Right ventricle myocardium inferior (tissue), 1 donor: ENCODE data around the gene MPEG1. TPM values are rescaled to one million over a fixed set of nuclear protein-coding genes. Genes with fewer than 3 reads are reported as not detected.
A peak's percentile ranks its signal among the peaks of the same experiment; 100 is the strongest.

Experiments used
- ATAC-seq: fragments of 200-7000 bp; cut with Tn5 transposase; one replicate; pipeline ENCODE4 v1.9.1; 2020; ENCODE audit warnings: mild to moderate bottlenecking, moderate library complexity
- DNase-seq: peaks from one replicate; pipeline ENCODE4 v3.0.0; 2021; ENCODE audit errors: missing footprints
- intact Hi-C: fragments of 100-400 bp; cut with DNase I; formaldehyde crosslinking; loops from one replicate; pipeline ENCODE4 v1.11.0; 2022
- total RNA-seq: library from RNA; stranded (reverse); fragmentation: NEBNext Ultra II Directional; extraction: Animal tissue kit (Norgen Biotek cat#: 25700); gene quantifications from one replicate; pipeline ENCODE4 v1.2.1, GENCODE V29; 2021
- donor health status: DM: no; HTN: yes; CAD: no; lungs with severe emphysema.

MPEG1 gene
- total RNA-seq, 1 donor from 2014 or later, result 18.3 TPM

DNA sequence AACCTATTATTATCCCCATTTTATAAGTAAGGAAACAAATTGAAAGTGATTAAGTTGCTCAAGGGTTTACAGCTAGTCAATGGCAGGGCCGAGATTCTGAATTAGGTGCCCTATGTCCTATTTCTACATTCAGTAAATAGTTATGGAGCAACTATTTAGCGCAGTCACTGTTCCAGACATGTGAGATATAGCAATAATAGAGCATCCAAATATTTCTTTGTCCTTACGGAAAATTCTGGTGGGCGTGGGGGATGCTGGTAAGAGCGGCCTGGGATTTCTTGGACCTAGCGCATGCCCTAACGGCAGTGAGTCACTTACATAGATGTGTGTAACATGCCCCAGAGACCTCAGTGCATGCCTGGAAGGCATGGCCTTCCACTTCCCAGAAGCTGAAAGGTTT lies 36.4 kb downstream of the MPEG1 start:
- DNase-seq (no peak), ATAC-seq (no peak)
- intact Hi-C loops, result loop anchor here (10.0 kb wide), 2 partner anchors 248 to 508 kb away; partner anchors contain the start of gene OR5A2

GRCh38 chr11:59175091-59175501 lies 37.6 kb downstream of the MPEG1 start:
- no peak for ATAC-seq
- DNase-seq, result no peak
- intact Hi-C loops, result loop anchor here (10.0 kb wide), 2 partner anchors 250 to 510 kb away; partner anchors contain the start of gene OR5A2

GRCh38 chr11:59174664-59175033 lies 38.1 kb downstream of the MPEG1 start:
- ATAC-seq (no peak), DNase-seq (no peak)
- intact Hi-C loops, result loop anchor here (10.0 kb wide), 2 partner anchors 250 to 510 kb away; partner anchors contain the start of gene OR5A2

DNA sequence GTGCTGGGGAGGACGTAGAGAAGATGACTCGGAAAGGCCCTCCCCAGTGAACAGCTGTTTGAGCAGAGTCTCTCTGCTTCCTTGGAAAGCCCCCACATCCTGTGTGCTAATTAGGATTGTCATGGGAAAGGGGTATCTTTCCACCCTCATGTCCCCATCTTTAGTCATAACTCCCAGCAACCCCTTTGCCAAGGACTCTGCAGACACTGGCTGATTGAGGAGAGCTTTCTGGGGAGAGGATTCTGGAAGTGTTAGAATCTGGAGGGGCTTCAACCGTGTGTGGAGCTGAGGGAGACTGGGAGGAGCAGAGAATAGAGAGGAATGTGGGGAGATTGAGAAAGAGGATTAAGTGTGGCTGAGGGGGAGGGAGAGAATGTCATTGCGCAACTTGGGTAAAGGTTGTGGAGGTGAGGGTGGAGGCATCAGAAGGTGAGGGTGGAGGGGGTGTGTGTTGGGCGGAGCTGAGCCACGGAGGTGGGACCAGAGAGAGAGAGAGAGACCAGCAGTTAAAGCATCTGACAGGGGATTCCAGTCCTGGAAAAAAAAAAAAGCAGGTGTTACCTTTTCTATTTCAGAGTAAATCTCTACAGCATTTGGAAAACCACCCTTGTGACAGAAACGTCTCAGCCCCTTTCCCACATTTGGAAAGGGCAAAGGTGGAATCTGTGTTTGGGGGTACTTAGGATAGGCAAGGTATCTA lies 38.6 kb downstream of the MPEG1 start:
- no peak for ATAC-seq
- DNase-seq, result no peak
- intact Hi-C loops, result loop anchor here (10.0 kb wide), 2 partner anchors 251 to 511 kb away; partner anchors contain the start of gene OR5A2

DNA sequence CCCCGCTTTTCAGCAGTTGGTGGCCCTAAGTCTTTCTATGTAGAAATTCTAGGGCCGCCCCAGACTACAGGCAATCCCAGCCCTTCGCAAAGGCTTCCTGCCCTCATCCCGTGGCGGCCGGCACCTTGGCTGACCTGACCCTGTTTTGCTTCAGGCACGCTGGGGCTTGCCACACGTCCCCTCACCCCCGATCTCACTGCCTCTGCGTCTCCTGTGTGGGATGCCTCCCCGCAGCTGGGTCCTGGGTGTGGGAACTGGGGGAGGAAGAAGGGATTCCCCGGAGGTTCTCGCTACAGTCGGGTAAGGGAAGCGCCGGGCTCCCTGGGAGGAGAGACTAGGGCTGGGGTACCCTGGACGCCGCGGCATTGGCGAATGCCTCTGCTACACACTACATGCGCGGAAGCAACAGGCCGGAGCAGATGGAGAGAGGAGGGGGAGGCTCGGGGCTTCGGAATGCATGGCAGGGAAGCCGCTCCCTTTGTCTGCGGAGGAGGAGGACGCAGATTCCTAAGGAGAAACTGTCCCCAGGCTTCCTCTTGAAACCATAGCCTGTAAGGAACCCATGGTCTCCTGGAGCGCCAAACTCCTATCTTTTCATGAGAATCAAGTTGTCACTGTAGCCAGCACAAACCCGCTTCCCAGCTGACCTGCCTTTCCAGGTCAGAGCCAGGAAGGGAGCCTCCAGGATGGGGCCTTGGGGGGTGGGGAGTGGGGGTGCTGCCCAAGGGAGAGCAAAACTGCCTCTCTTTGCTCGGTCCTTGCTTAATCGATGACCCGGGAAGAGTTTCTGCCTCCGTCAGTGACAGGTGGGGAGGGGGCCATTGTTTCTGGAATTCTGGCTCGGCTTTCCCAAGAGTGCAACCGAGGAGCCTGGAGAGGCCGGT lies 39.4 kb downstream of the MPEG1 start:
- DNase-seq (peak; percentile 74), ATAC-seq (no peak)
- intact Hi-C loops, result loop anchor here (10.0 kb wide), 2 partner anchors 251 to 511 kb away; partner anchors contain the start of gene OR5A2

DNA sequence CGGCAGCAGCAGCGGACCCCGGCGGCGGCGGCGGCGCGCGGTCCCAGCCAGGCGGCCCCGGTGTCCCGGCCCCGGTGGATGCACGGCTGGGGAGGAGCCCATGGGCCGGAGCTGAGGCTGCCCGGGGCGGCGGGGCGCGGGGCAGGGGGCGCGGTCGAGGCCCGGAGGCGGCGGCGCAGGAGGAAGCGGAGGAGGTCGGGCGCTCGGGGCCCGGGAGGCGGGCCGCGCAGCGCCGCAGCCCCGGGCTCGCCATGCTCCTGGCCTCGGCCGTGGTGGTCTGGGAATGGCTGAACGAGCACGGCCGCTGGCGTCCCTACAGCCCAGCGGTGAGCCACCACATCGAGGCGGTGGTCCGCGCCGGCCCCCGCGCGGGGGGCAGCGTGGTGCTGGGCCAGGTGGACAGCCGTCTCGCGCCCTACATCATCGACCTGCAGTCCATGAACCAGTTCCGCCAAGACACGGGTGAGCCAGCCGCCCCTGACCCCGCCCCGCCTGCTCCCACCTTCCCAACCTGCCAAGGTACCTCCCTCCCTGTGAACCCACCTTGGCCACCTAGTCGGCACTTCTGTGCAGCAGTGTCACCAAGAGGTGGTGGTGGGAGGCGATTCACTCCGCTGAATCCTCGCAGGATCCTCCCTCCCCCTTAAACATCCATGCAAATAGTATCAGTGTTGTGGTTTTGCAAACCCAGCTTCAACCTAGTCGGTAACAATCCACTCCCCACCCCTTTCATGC lies 40.2 kb downstream of the MPEG1 start:
- DNase-seq, result peak; percentile 71
- intact Hi-C loops, result loop anchor here (10.0 kb wide), 2 partner anchors 252 to 512 kb away; partner anchors contain the start of gene OR5A2
- peak; percentile 14 for ATAC-seq

- intact Hi-C loops, result loop anchor here (1.0 to 10.0 kb wide), 4 partner anchors 36 to 513 kb away; partner anchors contain the start of gene OR5A2
- ATAC-seq (peak; percentile 96), DNase-seq (peak; percentile 97)
Observed at GRCh38 chr11:59171508-59172322, 41.0 kb downstream of the MPEG1 start, which contains the start of gene DTX4. TSS of gene DTX4 (plus strand) at chr11:59172132. CDS start at chr11:59172596, 464 bp downstream.

DNA sequence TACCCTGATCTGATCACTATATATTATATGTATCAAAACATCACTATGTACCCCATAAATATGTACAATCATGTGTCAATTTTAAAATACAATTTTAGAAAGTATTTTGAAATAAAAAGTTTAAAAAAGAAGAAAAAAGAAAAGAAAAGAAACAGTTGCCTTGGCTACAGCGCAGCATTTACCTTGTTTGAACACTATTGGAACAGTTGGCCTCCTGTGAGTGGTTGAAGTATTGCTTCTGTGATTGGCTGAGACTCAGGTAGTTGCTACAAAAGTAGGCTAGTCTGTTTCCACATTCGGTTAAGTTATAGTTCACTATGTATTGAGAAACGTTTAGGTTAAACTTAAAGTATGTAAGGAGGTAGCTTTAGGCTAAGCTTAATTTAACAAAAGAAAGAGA lies 48.7 kb downstream of the MPEG1 start:
- DNase-seq (no peak), ATAC-seq (no peak)
- intact Hi-C loops, result no loop called here

Other genes with a start within 250 kb of the MPEG1 start
- gene GLYATL1B, start 126.6 kb downstream of the MPEG1 start, total RNA-seq, result not detected
- 1.1 TPM for gene FAM111B, start 105.7 kb downstream of the MPEG1 start, total RNA-seq
- gene FAM111A, start 70.1 kb downstream of the MPEG1 start, total RNA-seq, result 12.0 TPM
- 2.1 TPM for gene DTX4, start 40.8 kb downstream of the MPEG1 start, total RNA-seq
- not detected for gene OR5AN1, start 146.0 kb upstream of the MPEG1 start, total RNA-seq
- not detected for gene OR5A2, start 213.5 kb upstream of the MPEG1 start, total RNA-seq
- not detected for gene OR5A1, start 223.5 kb upstream of the MPEG1 start, total RNA-seq
- not detected for gene OR4D6, start 244.0 kb upstream of the MPEG1 start, total RNA-seq